IMR-90 (cell line): ENCODE data around the gene PLPP3.

ENCODE experiments used
- POLR2A ChIP-seq: IDR thresholded peaks from 2 replicates; pipeline ENCODE4 v1.6.1; 2012; ENCODE audit warnings: mild to moderate bottlenecking, low read depth, low read length
- TF ChIP-seq, protein P1 (sequence below): fragments of 150-350 bp; IDR thresholded peaks from 2 replicates; pipeline ENCODE4 v1.6.1; 2017; ENCODE audit warnings: mild to moderate bottlenecking, antibody characterized with exemption, low read length, low read depth
- TF ChIP-seq, protein P2 (sequence below): conservative IDR thresholded peaks from 2 replicates; pipeline ENCODE4 v1.5.1; 2012; ENCODE audit warnings: mild to moderate bottlenecking, low read depth, low read length, improper control_type of control experiment

DNA sequence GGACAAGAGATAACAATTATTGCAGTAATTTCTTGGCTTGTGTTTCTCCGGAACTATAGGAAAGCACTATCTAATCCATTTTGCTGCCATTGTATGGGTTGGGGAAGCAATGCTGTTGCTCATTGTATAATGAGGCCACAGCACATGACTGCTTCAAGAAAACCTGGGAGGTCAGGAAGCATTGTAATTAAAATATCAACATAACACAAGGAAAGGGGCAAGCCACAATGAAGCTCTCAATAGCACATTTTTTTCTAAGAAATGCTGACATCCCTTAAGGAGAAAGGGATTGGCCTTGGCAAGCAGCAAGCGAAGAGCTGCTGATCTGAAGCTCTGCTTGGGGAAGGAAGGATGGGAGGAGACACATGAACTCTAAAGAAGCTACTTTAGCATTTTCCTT is 44.0 kb downstream of the PLPP3 start:
- TF ChIP-seq, protein P1, sequence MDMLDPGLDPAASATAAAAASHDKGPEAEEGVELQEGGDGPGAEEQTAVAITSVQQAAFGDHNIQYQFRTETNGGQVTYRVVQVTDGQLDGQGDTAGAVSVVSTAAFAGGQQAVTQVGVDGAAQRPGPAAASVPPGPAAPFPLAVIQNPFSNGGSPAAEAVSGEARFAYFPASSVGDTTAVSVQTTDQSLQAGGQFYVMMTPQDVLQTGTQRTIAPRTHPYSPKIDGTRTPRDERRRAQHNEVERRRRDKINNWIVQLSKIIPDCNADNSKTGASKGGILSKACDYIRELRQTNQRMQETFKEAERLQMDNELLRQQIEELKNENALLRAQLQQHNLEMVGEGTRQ = no peak
- TF ChIP-seq, protein P2, sequence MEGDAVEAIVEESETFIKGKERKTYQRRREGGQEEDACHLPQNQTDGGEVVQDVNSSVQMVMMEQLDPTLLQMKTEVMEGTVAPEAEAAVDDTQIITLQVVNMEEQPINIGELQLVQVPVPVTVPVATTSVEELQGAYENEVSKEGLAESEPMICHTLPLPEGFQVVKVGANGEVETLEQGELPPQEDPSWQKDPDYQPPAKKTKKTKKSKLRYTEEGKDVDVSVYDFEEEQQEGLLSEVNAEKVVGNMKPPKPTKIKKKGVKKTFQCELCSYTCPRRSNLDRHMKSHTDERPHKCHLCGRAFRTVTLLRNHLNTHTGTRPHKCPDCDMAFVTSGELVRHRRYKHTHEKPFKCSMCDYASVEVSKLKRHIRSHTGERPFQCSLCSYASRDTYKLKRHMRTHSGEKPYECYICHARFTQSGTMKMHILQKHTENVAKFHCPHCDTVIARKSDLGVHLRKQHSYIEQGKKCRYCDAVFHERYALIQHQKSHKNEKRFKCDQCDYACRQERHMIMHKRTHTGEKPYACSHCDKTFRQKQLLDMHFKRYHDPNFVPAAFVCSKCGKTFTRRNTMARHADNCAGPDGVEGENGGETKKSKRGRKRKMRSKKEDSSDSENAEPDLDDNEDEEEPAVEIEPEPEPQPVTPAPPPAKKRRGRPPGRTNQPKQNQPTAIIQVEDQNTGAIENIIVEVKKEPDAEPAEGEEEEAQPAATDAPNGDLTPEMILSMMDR = no peak
- TF ChIP-seq POLR2A = no peak
